ENCODE measurements around the gene NOXRED1. TPM values are rescaled to one million over a fixed set of nuclear protein-coding genes. Genes with fewer than 3 reads are reported as not detected.

The NOXRED1 gene
- total RNA-seq, 1 donor from 2014 or later = not detected

DNA sequence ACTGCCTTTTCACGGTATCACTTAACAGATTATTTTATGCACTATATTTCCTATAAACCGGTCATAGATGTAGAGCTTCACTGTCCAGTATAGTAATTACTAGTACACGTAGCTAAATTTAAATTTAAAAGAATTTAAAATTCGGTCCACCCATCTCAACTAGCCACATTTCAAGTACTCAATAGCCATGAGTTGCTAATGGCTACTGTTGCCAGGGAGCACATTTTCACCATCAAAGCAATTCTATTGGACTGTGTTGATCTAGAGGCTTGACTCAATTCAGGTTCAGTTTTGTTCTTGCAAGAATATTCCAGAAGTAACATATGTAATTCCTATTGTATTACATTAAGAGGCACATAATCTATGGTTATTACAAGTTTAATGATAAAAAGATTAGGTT lies 66.4 kb downstream of the NOXRED1 start:
- no peak for ATAC-seq (ENCODE audit: poor library complexity)
- DNase-seq = no peak
- intact Hi-C loops (cut with DNase I) = no loop called here

DNA sequence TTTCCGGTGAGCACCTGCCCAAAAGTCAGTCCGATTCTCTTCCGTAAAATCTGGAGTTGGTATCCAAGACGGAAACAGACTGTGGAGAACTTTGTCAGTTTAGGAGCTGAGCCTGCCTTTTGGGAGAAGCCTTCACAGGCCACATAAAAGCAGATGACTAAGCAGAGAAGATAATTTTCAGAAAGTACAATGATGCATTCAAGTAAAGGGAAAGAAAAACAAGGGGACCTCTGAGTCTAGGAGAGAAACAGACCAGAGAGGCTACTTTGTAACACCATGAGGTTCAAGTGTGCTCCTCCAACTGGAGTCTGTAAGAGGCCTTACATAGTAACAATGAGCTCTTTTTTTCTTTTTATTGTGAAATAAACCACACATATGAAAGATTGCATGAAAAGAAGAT lies 67.5 kb downstream of the NOXRED1 start:
- intact Hi-C loops (cut with DNase I) = no loop called here
- ATAC-seq (ENCODE audit: poor library complexity) (no peak), DNase-seq (no peak)

DNA sequence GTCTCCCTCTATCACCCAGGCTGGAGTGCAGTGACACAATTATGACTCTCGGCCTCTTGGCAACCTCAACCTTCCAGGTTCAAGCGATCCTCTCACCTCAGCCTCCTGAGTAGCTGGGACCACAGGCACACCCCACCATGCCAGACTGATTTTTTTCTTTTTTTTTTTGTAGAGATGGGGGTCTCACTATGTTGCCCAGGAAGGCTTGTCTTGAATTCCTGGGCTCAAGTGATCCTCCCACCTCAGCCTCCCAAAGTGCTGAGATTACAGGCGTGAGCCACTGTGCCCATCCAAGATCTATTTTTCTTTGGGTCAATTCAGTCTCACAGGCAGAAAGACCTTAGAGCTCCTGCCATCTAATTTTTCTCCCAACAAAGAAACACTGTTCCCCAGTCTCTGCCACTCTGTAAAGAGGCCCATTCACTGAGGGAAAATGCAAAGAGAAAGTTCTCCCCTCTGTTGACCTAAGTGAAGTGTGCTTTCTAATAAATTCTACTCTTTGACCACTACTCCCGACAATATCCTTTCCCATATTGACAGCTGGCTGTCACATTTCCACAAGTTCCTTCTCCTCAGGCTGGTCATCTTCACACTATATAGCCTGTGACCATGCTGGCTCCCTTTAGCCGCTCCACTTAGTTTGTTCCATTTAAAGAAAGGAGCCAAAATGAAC lies 69.7 kb downstream of the NOXRED1 start:
- intact Hi-C loops (cut with DNase I) = no loop called here
- no peak for DNase-seq
- ATAC-seq (ENCODE audit: poor library complexity) = no peak

DNA sequence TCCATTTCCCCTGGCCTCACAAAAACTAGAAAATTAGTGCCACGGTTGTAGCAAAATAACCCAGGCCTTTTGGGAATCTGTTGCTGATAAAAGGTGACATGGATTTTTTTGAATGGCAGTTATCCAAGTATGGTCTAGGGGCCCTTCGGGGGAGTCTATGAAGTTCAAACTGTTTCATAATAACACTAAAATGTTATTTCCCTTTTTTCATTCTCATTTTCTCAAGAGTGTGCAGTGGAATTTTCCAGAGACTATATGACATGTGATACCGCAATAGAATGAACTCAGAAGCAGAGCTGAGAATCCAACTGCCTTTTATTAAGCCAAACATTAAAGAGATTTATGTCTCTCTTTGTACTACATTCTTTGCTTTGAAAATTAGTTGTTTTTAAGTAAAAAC lies 75.6 kb downstream of the NOXRED1 start:
- DNase-seq (no peak), ATAC-seq (ENCODE audit: poor library complexity) (no peak)
- intact Hi-C loops (cut with DNase I) = no loop called here

DNA sequence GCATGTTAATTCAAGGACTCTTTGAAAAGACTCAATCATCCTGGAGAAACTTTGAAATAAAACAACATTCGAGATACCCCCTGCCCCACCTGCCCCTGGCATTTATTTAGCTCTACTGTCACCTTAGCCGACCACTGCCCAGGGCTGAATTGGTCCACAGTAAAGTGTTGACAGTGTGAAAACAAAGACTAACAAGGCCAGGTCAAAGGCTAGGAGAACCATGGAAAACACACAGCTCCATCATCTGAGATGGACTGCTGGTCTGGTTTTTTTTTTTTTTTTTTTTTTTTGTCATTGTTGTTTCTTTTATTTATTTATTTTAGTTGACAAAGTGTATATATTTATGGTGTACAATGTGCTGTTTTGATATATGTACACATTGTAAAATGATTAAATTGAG lies 76.8 kb downstream of the NOXRED1 start:
- ATAC-seq (ENCODE audit: poor library complexity) = no peak

DNA sequence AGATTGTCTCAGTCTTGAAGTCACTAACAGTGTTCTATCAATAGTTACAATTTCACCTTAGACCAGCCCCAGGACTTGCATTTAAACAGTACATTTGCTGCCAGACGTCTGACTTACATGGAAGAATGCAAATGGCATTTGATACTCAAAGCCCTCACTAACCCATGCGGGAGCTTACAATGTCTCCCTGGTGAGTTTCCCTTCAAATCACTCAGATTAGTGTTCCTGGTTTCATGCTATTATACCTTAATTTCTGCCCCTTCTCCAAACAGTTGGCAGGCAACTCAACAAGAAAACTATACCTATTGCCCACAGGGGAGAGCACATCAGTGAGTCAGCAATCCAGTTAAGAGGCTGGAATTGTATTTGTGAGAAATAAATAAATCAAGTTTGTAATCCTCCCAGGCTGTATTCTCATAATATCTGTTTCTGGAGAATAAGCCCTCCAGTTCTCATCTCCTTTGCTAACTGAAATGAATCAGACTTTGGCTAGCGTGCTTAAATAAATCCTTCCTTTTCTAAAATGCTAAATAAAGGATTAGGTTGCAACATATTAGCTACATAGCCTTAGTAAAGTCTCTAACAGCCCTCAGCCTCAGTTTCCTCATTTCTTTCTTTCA lies 78.8 kb downstream of the NOXRED1 start:
- intact Hi-C loops (cut with DNase I) = no loop called here
- no peak for DNase-seq
- ATAC-seq (ENCODE audit: poor library complexity) = no peak

More for the DNA sequence above, 76.8 kb downstream of the NOXRED1 start:
- DNase-seq = no peak
- intact Hi-C loops (cut with DNase I) = no loop called here

Other genes with a start within 250 kb of the NOXRED1 start
- gene TMEM63C, start 241.7 kb downstream of the NOXRED1 start, total RNA-seq = 2.9 TPM
- gene NGB, start 152.3 kb downstream of the NOXRED1 start, total RNA-seq = not detected
- gene POMT2, start 102.6 kb downstream of the NOXRED1 start, total RNA-seq = 19.7 TPM
- 14.9 TPM for gene GSTZ1, start 102.5 kb downstream of the NOXRED1 start, total RNA-seq
- gene TMED8, start 46.4 kb downstream of the NOXRED1 start, total RNA-seq = 4.8 TPM
- not detected for gene SAMD15, start 46.1 kb downstream of the NOXRED1 start, total RNA-seq
- 10.9 TPM for gene VIPAS39, start 34.1 kb upstream of the NOXRED1 start, total RNA-seq
- gene AHSA1, start 34.6 kb upstream of the NOXRED1 start, total RNA-seq = 205 TPM
- gene ISM2, start 75.3 kb upstream of the NOXRED1 start, total RNA-seq = not detected
- gene SPTLC2, start 193.1 kb upstream of the NOXRED1 start, total RNA-seq = 10.2 TPM